GM23338 (cell line): ENCODE results near the gene EPHA6.

ENCODE experiments used
- EZH2 ChIP-seq: fragments of 200-600 bp; sonication (generic); IDR thresholded peaks from one replicate; pipeline ENCODE4 v1.8.0; 2017; ENCODE audit warnings: antibody characterized with exemption, mild to moderate bottlenecking, low read depth; ENCODE audit not compliant: unreplicated experiment
- EZH2phosphoT487 ChIP-seq: fragments of 200-600 bp; sonication (generic); IDR thresholded peaks from one replicate; pipeline ENCODE4 v1.8.1; 2018; ENCODE audit warnings: antibody characterized with exemption; ENCODE audit not compliant: unreplicated experiment
- JUNB ChIP-seq: IDR thresholded peaks from one replicate; pipeline ENCODE4 v1.6.1; 2016; ENCODE audit warnings: antibody characterized with exemption; ENCODE audit not compliant: unreplicated experiment
- STAT1 ChIP-seq: IDR thresholded peaks from one replicate; pipeline ENCODE4 v1.6.1; 2016; ENCODE audit warnings: antibody characterized with exemption; ENCODE audit not compliant: unreplicated experiment
- TF ChIP-seq, protein P1 (sequence below), 2 experiments: fragments of 200-600 bp in 1 of 2; sonication (generic) in 1 of 2; conservative IDR thresholded peaks; 2 replicates each; pipeline versions ENCODE4 v1.5.1 to v1.6.1; 2016 to 2017; ENCODE audit warnings: antibody characterized with exemption in 2 of 2, low read depth in 2 of 2, mild to moderate bottlenecking in 2 of 2, moderate library complexity in 1 of 2
- TF ChIP-seq, protein P2 (sequence below): IDR thresholded peaks from one replicate; pipeline ENCODE4 v1.6.1; 2018; ENCODE audit warnings: antibody characterized with exemption; ENCODE audit not compliant: unreplicated experiment

DNA sequence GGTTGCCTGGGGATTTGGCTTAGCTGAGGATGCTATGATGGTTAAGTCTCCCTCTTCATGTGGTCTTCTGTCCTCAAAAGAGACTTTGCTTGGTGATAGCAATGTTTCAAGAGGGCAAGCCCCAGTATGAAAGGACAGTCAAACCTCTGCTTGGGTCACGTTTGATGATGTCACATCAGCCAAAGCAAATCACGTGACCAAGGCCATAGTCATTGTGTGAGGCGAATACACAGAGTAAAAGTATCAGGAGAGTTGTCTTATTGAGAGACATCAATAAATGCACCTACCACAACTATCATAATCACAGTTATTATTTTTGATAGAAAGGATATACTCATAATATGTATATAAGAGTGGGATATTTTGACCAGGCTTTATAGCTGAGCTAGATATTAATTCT is 243.0 kb downstream of the EPHA6 start:
- TF ChIP-seq, protein P1, sequence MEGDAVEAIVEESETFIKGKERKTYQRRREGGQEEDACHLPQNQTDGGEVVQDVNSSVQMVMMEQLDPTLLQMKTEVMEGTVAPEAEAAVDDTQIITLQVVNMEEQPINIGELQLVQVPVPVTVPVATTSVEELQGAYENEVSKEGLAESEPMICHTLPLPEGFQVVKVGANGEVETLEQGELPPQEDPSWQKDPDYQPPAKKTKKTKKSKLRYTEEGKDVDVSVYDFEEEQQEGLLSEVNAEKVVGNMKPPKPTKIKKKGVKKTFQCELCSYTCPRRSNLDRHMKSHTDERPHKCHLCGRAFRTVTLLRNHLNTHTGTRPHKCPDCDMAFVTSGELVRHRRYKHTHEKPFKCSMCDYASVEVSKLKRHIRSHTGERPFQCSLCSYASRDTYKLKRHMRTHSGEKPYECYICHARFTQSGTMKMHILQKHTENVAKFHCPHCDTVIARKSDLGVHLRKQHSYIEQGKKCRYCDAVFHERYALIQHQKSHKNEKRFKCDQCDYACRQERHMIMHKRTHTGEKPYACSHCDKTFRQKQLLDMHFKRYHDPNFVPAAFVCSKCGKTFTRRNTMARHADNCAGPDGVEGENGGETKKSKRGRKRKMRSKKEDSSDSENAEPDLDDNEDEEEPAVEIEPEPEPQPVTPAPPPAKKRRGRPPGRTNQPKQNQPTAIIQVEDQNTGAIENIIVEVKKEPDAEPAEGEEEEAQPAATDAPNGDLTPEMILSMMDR (conservative IDR thresholded peaks at IDR 0.05; ENCODE audit: low read depth in 2 of 2): no peak
- TF ChIP-seq JUNB: no peak
- TF ChIP-seq EZH2: no peak
- no peak for TF ChIP-seq EZH2phosphoT487
- no peak for TF ChIP-seq STAT1
- TF ChIP-seq, protein P2, sequence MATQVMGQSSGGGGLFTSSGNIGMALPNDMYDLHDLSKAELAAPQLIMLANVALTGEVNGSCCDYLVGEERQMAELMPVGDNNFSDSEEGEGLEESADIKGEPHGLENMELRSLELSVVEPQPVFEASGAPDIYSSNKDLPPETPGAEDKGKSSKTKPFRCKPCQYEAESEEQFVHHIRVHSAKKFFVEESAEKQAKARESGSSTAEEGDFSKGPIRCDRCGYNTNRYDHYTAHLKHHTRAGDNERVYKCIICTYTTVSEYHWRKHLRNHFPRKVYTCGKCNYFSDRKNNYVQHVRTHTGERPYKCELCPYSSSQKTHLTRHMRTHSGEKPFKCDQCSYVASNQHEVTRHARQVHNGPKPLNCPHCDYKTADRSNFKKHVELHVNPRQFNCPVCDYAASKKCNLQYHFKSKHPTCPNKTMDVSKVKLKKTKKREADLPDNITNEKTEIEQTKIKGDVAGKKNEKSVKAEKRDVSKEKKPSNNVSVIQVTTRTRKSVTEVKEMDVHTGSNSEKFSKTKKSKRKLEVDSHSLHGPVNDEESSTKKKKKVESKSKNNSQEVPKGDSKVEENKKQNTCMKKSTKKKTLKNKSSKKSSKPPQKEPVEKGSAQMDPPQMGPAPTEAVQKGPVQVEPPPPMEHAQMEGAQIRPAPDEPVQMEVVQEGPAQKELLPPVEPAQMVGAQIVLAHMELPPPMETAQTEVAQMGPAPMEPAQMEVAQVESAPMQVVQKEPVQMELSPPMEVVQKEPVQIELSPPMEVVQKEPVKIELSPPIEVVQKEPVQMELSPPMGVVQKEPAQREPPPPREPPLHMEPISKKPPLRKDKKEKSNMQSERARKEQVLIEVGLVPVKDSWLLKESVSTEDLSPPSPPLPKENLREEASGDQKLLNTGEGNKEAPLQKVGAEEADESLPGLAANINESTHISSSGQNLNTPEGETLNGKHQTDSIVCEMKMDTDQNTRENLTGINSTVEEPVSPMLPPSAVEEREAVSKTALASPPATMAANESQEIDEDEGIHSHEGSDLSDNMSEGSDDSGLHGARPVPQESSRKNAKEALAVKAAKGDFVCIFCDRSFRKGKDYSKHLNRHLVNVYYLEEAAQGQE: no peak
